GM23338 (cell line): ENCODE results near the gene SURF4. TPM values are rescaled to one million over a fixed set of nuclear protein-coding genes. Genes with fewer than 3 reads are reported as not detected.

Experiments
- ATAC-seq: fragments of 200-7000 bp; cut with Tn5 transposase; 3 replicates; pipeline ENCODE4 v1.9.1; 2020
- DNase-seq: peaks from one replicate; pipeline ENCODE4 v3.0.0-alpha.2; 2015; ENCODE audit warnings: low spot score
- H2AFZ ChIP-seq: fragments of 200-600 bp; sonication (generic); 2 replicates; pipeline ENCODE4 v1.8.0; 2016; ENCODE audit warnings: antibody characterized with exemption, mild to moderate bottlenecking, moderate library complexity
- H3F3A ChIP-seq: fragments of 200-600 bp; sonication (generic); replicated peaks from 2 replicates; pipeline ENCODE4 v1.8.0; 2017; ENCODE audit warnings: antibody characterized with exemption, mixed run types, low read depth
- H3K27ac ChIP-seq: fragments of 200-600 bp; sonication (generic); 2 replicates; pipeline ENCODE4 v1.6.1; 2016; ENCODE audit warnings: low read depth
- H3K27me3 ChIP-seq: fragments of 200-600 bp; sonication (generic); 2 replicates; pipeline ENCODE4 v1.8.0; 2016; ENCODE audit warnings: mild to moderate bottlenecking, mixed run types, moderate library complexity; ENCODE audit not compliant: insufficient read depth
- H3K36me3 ChIP-seq: fragments of 200-600 bp; sonication (generic); 2 replicates; pipeline ENCODE4 v1.8.0; 2016; ENCODE audit warnings: mild to moderate bottlenecking; ENCODE audit not compliant: insufficient read depth
- H3K4me1 ChIP-seq: fragments of 200-600 bp; sonication (generic); 2 replicates; pipeline ENCODE4 v1.8.0; 2016; ENCODE audit warnings: mild to moderate bottlenecking, moderate library complexity; ENCODE audit not compliant: insufficient read depth
- H3K4me2 ChIP-seq: fragments of 200-600 bp; sonication (generic); 2 replicates; pipeline ENCODE4 v1.7.1; 2017; ENCODE audit warnings: mixed run types
- H3K4me3 ChIP-seq: fragments of 200-600 bp; sonication (generic); 2 replicates; pipeline ENCODE4 v1.6.1; 2016; ENCODE audit warnings: mixed run types
- H3K79me2 ChIP-seq: fragments of 200-600 bp; sonication (generic); replicated peaks from 2 replicates; pipeline ENCODE4 v1.8.0; 2017; ENCODE audit warnings: mild to moderate bottlenecking; ENCODE audit not compliant: insufficient read depth
- H3K9me2 ChIP-seq: fragments of 200-600 bp; sonication (generic); 2 replicates; pipeline ENCODE4 v1.8.0; 2017; ENCODE audit not compliant: insufficient read depth
- H4K20me1 ChIP-seq: fragments of 200-600 bp; sonication (generic); replicated peaks from 2 replicates; pipeline ENCODE4 v1.8.0; 2017; ENCODE audit warnings: mild to moderate bottlenecking; ENCODE audit not compliant: insufficient read depth
- H3K27ac Mint-ChIP-seq: 2 replicates; pipeline ENCODE4 v1.8.0; 2020; ENCODE audit warnings: inconsistent platforms, mild to moderate bottlenecking, moderate library complexity, mixed read lengths
- H3K27me3 Mint-ChIP-seq: 3 replicates; pipeline ENCODE4 v1.8.0; 2022; ENCODE audit warnings: low read depth, mild to moderate bottlenecking, moderate library complexity, mixed read lengths, inconsistent platforms; ENCODE audit not compliant: insufficient read depth, poor library complexity
- H3K36me3 Mint-ChIP-seq: 3 replicates; pipeline ENCODE4 v1.8.0; 2021; ENCODE audit warnings: low read depth, mild to moderate bottlenecking, inconsistent platforms, moderate library complexity, mixed read lengths
- H3K4me1 Mint-ChIP-seq: 3 replicates; pipeline ENCODE4 v1.8.0; 2020; ENCODE audit warnings: mild to moderate bottlenecking, inconsistent platforms, mixed read lengths
- H3K4me3 Mint-ChIP-seq: 3 replicates; pipeline ENCODE4 v1.8.0; 2021; ENCODE audit warnings: moderate library complexity, mild to moderate bottlenecking, inconsistent platforms, mixed read lengths
- H3K9me3 Mint-ChIP-seq: 3 replicates; pipeline ENCODE4 v1.8.0; 2020; ENCODE audit warnings: moderate library complexity, mild to moderate bottlenecking, inconsistent platforms, mixed read lengths
- POLR2AphosphoS5 ChIP-seq: IDR thresholded peaks from 2 replicates; pipeline ENCODE4 v1.6.1; 2016; ENCODE audit warnings: antibody characterized with exemption, low read depth
- STAT1 ChIP-seq: IDR thresholded peaks from one replicate; pipeline ENCODE4 v1.6.1; 2016; ENCODE audit warnings: antibody characterized with exemption; ENCODE audit not compliant: unreplicated experiment
- ZNF114 ChIP-seq: fragments of 250-450 bp; sonication (Bioruptor Pico); IDR thresholded peaks from 2 replicates; pipeline ENCODE4 v1.5.0; 2020; ENCODE audit warnings: mild to moderate bottlenecking, moderate library complexity
- ZNF331 ChIP-seq: fragments of 250-450 bp; sonication (Bioruptor Pico); IDR thresholded peaks from 2 replicates; pipeline ENCODE4 v1.5.0; 2020; ENCODE audit warnings: low read depth, mild to moderate bottlenecking, moderate library complexity
- polyA plus RNA-seq: library from polyadenylated mRNA; unstranded; fragments of >200 nt; fragmentation: Nextera tagmentation; extraction: Ambion mirVana; gene quantifications from 2 replicates; pipeline ENCODE4 v1.2.1, GENCODE V29; 2016
- total RNA-seq: library from RNA; depleted of rRNA; stranded (reverse); fragments of >200 nt; shearing (Covaris generic); gene quantifications from 2 replicates; pipeline ENCODE4 v1.2.3, GENCODE V29; 2014
- TF ChIP-seq, protein P1 (sequence below): fragments of 250-450 bp; sonication (Bioruptor Pico); IDR thresholded peaks from 2 replicates; pipeline ENCODE4 v1.5.0; 2020; ENCODE audit warnings: mild to moderate bottlenecking, moderate library complexity
- TF ChIP-seq, protein P2 (sequence below): IDR thresholded peaks from one replicate; pipeline ENCODE4 v1.6.1; 2018; ENCODE audit warnings: antibody characterized with exemption; ENCODE audit not compliant: unreplicated experiment

SURF4 gene
- total and polyA plus RNA-seq, 2 experiments from 2014 or later: 66.3 to 242 TPM

DNA sequence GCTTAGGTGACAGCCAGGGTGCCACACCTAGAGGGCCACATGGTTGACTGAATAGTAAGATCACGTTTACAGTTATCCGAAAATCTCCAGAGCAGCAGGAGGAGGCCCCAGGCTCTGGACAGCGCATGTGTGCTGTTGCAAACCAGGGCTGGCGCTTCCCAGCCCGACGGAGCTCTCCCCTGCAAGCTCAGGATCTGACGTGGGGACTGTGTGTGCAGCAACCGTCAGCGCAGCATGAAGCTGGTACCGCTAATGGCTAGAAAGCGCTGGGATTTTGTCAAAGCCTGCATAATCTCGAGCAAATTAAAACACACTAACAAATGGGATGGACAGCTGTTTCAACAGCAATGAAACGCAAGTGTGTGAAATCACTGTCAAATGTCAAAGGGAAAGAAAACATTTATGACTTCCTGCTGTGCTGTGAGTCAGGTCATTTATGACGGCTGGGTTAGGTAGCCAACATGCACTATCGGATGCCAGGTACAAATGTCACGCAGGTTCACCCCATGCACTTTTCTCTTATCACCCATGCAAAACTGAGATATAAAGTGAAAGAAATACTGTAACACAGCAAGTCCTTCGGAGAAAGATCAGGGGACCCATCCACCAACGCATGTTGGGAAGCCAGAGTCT is 7.5 kb downstream of the SURF4 start:
- TF ChIP-seq, protein P1, sequence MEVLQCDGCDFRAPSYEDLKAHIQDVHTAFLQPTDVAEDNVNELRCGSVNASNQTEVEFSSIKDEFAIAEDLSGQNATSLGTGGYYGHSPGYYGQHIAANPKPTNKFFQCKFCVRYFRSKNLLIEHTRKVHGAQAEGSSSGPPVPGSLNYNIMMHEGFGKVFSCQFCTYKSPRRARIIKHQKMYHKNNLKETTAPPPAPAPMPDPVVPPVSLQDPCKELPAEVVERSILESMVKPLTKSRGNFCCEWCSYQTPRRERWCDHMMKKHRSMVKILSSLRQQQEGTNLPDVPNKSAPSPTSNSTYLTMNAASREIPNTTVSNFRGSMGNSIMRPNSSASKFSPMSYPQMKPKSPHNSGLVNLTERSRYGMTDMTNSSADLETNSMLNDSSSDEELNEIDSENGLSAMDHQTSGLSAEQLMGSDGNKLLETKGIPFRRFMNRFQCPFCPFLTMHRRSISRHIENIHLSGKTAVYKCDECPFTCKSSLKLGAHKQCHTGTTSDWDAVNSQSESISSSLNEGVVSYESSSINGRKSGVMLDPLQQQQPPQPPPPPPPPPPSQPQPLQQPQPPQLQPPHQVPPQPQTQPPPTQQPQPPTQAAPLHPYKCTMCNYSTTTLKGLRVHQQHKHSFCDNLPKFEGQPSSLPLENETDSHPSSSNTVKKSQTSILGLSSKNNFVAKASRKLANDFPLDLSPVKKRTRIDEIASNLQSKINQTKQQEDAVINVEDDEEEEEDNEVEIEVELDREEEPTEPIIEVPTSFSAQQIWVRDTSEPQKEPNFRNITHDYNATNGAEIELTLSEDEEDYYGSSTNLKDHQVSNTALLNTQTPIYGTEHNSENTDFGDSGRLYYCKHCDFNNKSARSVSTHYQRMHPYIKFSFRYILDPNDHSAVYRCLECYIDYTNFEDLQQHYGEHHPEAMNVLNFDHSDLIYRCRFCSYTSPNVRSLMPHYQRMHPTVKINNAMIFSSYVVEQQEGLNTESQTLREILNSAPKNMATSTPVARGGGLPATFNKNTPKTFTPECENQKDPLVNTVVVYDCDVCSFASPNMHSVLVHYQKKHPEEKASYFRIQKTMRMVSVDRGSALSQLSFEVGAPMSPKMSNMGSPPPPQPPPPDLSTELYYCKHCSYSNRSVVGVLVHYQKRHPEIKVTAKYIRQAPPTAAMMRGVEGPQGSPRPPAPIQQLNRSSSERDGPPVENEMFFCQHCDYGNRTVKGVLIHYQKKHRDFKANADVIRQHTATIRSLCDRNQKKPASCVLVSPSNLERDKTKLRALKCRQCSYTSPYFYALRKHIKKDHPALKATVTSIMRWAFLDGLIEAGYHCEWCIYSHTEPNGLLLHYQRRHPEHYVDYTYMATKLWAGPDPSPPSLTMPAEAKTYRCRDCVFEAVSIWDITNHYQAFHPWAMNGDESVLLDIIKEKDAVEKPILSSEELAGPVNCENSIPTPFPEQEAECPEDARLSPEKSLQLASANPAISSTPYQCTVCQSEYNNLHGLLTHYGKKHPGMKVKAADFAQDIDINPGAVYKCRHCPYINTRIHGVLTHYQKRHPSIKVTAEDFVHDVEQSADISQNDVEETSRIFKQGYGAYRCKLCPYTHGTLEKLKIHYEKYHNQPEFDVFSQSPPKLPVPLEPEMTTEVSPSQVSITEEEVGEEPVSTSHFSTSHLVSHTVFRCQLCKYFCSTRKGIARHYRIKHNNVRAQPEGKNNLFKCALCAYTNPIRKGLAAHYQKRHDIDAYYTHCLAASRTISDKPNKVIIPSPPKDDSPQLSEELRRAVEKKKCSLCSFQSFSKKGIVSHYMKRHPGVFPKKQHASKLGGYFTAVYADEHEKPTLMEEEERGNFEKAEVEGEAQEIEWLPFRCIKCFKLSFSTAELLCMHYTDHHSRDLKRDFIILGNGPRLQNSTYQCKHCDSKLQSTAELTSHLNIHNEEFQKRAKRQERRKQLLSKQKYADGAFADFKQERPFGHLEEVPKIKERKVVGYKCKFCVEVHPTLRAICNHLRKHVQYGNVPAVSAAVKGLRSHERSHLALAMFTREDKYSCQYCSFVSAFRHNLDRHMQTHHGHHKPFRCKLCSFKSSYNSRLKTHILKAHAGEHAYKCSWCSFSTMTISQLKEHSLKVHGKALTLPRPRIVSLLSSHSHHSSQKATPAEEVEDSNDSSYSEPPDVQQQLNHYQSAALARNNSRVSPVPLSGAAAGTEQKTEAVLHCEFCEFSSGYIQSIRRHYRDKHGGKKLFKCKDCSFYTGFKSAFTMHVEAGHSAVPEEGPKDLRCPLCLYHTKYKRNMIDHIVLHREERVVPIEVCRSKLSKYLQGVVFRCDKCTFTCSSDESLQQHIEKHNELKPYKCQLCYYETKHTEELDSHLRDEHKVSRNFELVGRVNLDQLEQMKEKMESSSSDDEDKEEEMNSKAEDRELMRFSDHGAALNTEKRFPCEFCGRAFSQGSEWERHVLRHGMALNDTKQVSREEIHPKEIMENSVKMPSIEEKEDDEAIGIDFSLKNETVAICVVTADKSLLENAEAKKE (CRISPR knock-in tag): no peak
- TF ChIP-seq STAT1: no peak
- TF ChIP-seq POLR2AphosphoS5: no peak
- no peak for TF ChIP-seq ZNF331 (CRISPR knock-in tag)
- TF ChIP-seq, protein P2, sequence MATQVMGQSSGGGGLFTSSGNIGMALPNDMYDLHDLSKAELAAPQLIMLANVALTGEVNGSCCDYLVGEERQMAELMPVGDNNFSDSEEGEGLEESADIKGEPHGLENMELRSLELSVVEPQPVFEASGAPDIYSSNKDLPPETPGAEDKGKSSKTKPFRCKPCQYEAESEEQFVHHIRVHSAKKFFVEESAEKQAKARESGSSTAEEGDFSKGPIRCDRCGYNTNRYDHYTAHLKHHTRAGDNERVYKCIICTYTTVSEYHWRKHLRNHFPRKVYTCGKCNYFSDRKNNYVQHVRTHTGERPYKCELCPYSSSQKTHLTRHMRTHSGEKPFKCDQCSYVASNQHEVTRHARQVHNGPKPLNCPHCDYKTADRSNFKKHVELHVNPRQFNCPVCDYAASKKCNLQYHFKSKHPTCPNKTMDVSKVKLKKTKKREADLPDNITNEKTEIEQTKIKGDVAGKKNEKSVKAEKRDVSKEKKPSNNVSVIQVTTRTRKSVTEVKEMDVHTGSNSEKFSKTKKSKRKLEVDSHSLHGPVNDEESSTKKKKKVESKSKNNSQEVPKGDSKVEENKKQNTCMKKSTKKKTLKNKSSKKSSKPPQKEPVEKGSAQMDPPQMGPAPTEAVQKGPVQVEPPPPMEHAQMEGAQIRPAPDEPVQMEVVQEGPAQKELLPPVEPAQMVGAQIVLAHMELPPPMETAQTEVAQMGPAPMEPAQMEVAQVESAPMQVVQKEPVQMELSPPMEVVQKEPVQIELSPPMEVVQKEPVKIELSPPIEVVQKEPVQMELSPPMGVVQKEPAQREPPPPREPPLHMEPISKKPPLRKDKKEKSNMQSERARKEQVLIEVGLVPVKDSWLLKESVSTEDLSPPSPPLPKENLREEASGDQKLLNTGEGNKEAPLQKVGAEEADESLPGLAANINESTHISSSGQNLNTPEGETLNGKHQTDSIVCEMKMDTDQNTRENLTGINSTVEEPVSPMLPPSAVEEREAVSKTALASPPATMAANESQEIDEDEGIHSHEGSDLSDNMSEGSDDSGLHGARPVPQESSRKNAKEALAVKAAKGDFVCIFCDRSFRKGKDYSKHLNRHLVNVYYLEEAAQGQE: no peak
- no peak for TF ChIP-seq ZNF114 (CRISPR knock-in tag)
- H3K79me2 ChIP-seq: peaks cover 78% of the 10 kb centered on the region
- H3K4me1 Mint-ChIP-seq: peaks cover 11% of the 10 kb centered on the region; the same call in 2 of the 3 replicates
- no peaks in the 10 kb centered on the region for H3K4me1 ChIP-seq
- no peak overlapping the region for H3K4me2 ChIP-seq
- no peak overlapping the region for H3K4me3 ChIP-seq
- H3K27ac ChIP-seq: no peak overlapping the region
- no peak overlapping the region for H3K27ac Mint-ChIP-seq
- no peaks in the 10 kb centered on the region for H3K27me3 ChIP-seq
- H3K36me3 Mint-ChIP-seq: peaks cover 65% of the 10 kb centered on the region
- H3K4me3 Mint-ChIP-seq: no peak overlapping the region
- H3K27me3 Mint-ChIP-seq: peaks cover 5% of the 10 kb centered on the region
- peaks cover 10% of the 10 kb centered on the region; the same call in 1 of the 2 replicates for H3F3A ChIP-seq
- peaks cover 75% of the 10 kb centered on the region for H4K20me1 ChIP-seq
- DNase-seq: no peak
- ATAC-seq: no peak
- peaks cover 18% of the 10 kb centered on the region for H3K36me3 ChIP-seq
- H3K9me3 Mint-ChIP-seq: no peaks in the 10 kb centered on the region
- no peaks in the 10 kb centered on the region for H3K9me2 ChIP-seq
- H2AFZ ChIP-seq: no peak overlapping the region
